Glutamatergic neuron (in vitro differentiated cells): ENCODE measurements around the gene ARHGAP6. TPM values are rescaled to one million over a fixed set of nuclear protein-coding genes. Genes with fewer than 3 reads are reported as not detected.

ENCODE experiments used
- DNase-seq: peaks from one replicate; pipeline ENCODE4 v3.0.0; 2022
- H3K27ac Mint-ChIP-seq: one replicate; pipeline ENCODE4 v1.8.0; 2020; ENCODE audit warnings: mild to moderate bottlenecking, mixed read lengths, inconsistent platforms; ENCODE audit not compliant: unreplicated experiment
- H3K27me3 Mint-ChIP-seq: one replicate; pipeline ENCODE4 v1.8.0; 2020; ENCODE audit warnings: mild to moderate bottlenecking, moderate library complexity, mixed read lengths, inconsistent platforms; ENCODE audit not compliant: unreplicated experiment
- H3K36me3 Mint-ChIP-seq: one replicate; pipeline ENCODE4 v1.8.0; 2020; ENCODE audit warnings: mild to moderate bottlenecking, mixed read lengths, inconsistent platforms; ENCODE audit not compliant: unreplicated experiment
- H3K4me1 Mint-ChIP-seq: one replicate; pipeline ENCODE4 v1.8.0; 2020; ENCODE audit warnings: mild to moderate bottlenecking, low read depth, mixed read lengths, inconsistent platforms; ENCODE audit not compliant: unreplicated experiment
- H3K4me3 Mint-ChIP-seq: one replicate; pipeline ENCODE4 v1.8.0; 2020; ENCODE audit warnings: mild to moderate bottlenecking, mixed read lengths, inconsistent platforms; ENCODE audit not compliant: unreplicated experiment
- H3K9me3 Mint-ChIP-seq: one replicate; pipeline ENCODE4 v1.8.0; 2020; ENCODE audit warnings: mild to moderate bottlenecking, moderate library complexity, mixed read lengths, inconsistent platforms; ENCODE audit not compliant: unreplicated experiment
- total RNA-seq: library from RNA; stranded (reverse); fragmentation: NEBNext Ultra II Directional; extraction: Animal tissue kit (Norgen Biotek cat#: 25700); gene quantifications from one replicate; pipeline ENCODE4 v1.2.1, GENCODE V29; 2021; ENCODE audit not compliant: unreplicated experiment
- TF ChIP-seq, protein P1 (sequence below): fragments of 200-600 bp; sonication (generic); IDR thresholded peaks from one replicate; pipeline ENCODE4 v1.5.0; 2021; ENCODE audit not compliant: partially characterized antibody, unreplicated experiment

Gene ARHGAP6
- total RNA-seq, 1 donor from 2014 or later, result 3.6 TPM

GRCh38 chrX:11406109-11406765, 259.5 kb downstream of the ARHGAP6 start:
- TF ChIP-seq, protein P1, sequence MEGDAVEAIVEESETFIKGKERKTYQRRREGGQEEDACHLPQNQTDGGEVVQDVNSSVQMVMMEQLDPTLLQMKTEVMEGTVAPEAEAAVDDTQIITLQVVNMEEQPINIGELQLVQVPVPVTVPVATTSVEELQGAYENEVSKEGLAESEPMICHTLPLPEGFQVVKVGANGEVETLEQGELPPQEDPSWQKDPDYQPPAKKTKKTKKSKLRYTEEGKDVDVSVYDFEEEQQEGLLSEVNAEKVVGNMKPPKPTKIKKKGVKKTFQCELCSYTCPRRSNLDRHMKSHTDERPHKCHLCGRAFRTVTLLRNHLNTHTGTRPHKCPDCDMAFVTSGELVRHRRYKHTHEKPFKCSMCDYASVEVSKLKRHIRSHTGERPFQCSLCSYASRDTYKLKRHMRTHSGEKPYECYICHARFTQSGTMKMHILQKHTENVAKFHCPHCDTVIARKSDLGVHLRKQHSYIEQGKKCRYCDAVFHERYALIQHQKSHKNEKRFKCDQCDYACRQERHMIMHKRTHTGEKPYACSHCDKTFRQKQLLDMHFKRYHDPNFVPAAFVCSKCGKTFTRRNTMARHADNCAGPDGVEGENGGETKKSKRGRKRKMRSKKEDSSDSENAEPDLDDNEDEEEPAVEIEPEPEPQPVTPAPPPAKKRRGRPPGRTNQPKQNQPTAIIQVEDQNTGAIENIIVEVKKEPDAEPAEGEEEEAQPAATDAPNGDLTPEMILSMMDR, result no peak
- Mint-ChIP-seq H3K4me3 (no peak overlapping the region), H3K27me3 (no peaks in the 10 kb centered on the region), H3K27ac (no peak overlapping the region), H3K36me3 (no peaks in the 10 kb centered on the region), H3K4me1 (no peaks in the 10 kb centered on the region), H3K9me3 (no peaks in the 10 kb centered on the region)
- DNase-seq, result no peak

DNA sequence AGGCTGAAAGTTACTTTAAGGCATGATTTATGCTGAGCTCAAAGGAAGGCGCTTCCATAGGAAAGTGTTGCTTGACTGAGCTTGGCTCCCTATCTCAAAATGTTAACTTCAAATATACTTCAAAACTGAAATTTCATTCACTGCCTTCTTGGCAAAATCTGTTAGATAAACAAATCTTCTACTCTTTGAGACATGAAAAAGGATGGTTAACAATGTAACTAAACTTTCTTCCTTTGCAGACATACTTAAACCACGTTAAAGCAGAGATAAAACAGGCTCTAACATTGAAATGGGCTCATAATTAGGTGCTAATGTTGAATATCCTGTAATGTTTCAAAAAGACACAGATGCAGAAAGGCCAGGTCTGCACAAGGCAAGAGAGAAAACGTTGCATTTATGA, 262.1 kb downstream of the ARHGAP6 start:
- Mint-ChIP-seq H3K4me3 (no peak overlapping the region), H3K36me3 (no peaks in the 10 kb centered on the region), H3K27ac (no peak overlapping the region), H3K4me1 (no peaks in the 10 kb centered on the region), H3K9me3 (no peaks in the 10 kb centered on the region), H3K27me3 (no peaks in the 10 kb centered on the region)
- TF ChIP-seq, protein P1, result no peak
- DNase-seq, result no peak

- H3K9me3 Mint-ChIP-seq, result no peaks in the 10 kb centered on the region
- no peaks in the 10 kb centered on the region for H3K36me3 Mint-ChIP-seq
Measured at GRCh38 chrX:11401966-11402365, 263.8 kb downstream of the ARHGAP6 start.

GRCh38 chrX:11399489-11400094, 266.1 kb downstream of the ARHGAP6 start:
- Mint-ChIP-seq H3K4me3 (no peak overlapping the region), H3K27me3 (no peaks in the 10 kb centered on the region), H3K27ac (no peak overlapping the region), H3K36me3 (no peaks in the 10 kb centered on the region), H3K4me1 (no peaks in the 10 kb centered on the region), H3K9me3 (no peaks in the 10 kb centered on the region)
- DNase-seq, result no peak
- TF ChIP-seq, protein P1, result no peak

More at GRCh38 chrX:11401966-11402365, 263.8 kb downstream of the ARHGAP6 start:
- Mint-ChIP-seq H3K4me3 (no peak overlapping the region), H3K27me3 (no peaks in the 10 kb centered on the region), H3K27ac (no peak overlapping the region), H3K4me1 (no peaks in the 10 kb centered on the region)
- DNase-seq, result no peak
- TF ChIP-seq, protein P1, result no peak

DNA sequence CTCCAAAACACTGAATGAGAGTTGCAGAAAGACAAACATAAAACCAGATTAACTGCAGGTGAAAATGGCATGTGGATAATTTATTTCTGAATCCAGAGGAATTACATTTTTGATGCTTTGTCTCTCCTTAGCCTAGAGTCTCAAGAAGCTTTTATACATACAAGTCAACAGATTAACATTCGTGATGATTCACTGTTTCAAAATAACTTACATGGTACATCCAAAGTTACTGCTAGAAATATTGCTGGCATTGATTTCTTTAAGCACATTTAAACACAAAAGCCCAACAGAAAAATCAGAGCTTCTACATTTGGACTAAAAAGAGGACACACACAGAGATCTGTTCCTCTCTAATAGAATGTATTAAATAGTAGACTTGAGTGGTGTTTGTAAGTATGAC, 266.9 kb downstream of the ARHGAP6 start:
- H3K4me1 Mint-ChIP-seq, result no peaks in the 10 kb centered on the region
- H3K27me3 Mint-ChIP-seq, result no peaks in the 10 kb centered on the region
- no peak for DNase-seq
- H3K36me3 Mint-ChIP-seq, result no peaks in the 10 kb centered on the region
- no peak overlapping the region for H3K4me3 Mint-ChIP-seq
- no peak overlapping the region for H3K27ac Mint-ChIP-seq
- TF ChIP-seq, protein P1, result no peak
- no peaks in the 10 kb centered on the region for H3K9me3 Mint-ChIP-seq
